GM12892 (cell line): ENCODE measurements around the gene ODF4.

Experiments
- POLR2A ChIP-seq: IDR thresholded peaks from 2 replicates; pipeline ENCODE4 v1.6.1; 2011; ENCODE audit warnings: low read depth, low read length, control low read depth
- POLR2AphosphoS5 ChIP-seq: IDR thresholded peaks from 2 replicates; pipeline ENCODE4 v1.6.1; 2011; ENCODE audit warnings: low read depth, low read length, control low read depth
- TAF1 ChIP-seq: IDR thresholded peaks from 2 replicates; pipeline ENCODE4 v1.6.1; 2011; ENCODE audit warnings: low read depth, mild to moderate bottlenecking, control low read depth, low read length, borderline replicate concordance

- TF ChIP-seq POLR2AphosphoS5 (no peak), POLR2A (no peak), TAF1 (no peak)
Observed at GRCh38 chr17:8368193-8368592, 28.6 kb downstream of the ODF4 start.
